ENCODE results near the gene PDE3A.

The PDE3A gene

DNA sequence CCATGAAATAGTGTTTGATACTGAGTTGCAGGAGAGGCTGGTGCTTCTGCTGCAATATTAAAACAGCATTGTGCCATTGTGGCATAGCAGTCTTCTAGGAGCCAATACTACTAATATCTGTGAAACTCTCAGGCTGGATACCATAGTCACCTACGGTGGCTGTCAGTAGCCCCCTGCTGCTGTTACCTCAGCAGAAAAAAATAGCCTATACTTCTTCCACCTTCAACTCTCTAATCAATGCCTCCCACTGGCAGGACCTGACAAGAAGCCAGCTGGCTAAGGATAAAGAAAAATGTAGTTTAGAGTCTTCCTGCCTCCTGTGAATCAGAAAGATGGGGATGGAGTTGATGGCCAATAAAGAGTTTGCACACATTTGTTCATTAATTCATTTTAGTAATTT is 91.6 kb downstream of the PDE3A start:
- Histone ChIP-seq H3K9me3 (ENCODE audit: control insufficient read depth, insufficient read depth, low read length) (no peaks in the 10 kb centered on the region), H3K79me2 (ENCODE audit: control insufficient read depth, low read length) (no peaks in the 10 kb centered on the region), H3K27ac (ENCODE audit: low read depth, low read length) (no peak overlapping the region), H3F3A (ENCODE audit: control insufficient read depth, insufficient read depth) (no peaks in the 10 kb centered on the region), H3K36me3 (ENCODE audit: control insufficient read depth, low read length) (no peaks in the 10 kb centered on the region), H3K4me2 (ENCODE audit: low read length) (no peak overlapping the region), H4K20me1 (ENCODE audit: control insufficient read depth, insufficient read depth, low read depth, low read length) (no peaks in the 10 kb centered on the region), H3K4me3 (ENCODE audit: low read length) (no peak overlapping the region), H3K27me3 (ENCODE audit: control insufficient read depth, low read length) (no peaks in the 10 kb centered on the region), H3K9me2 (replicated peaks; ENCODE audit: control insufficient read depth, low read length) (no peaks in the 10 kb centered on the region), H3K4me1 (ENCODE audit: control insufficient read depth, low read length) (no peaks in the 10 kb centered on the region)
- TF ChIP-seq, protein P1, sequence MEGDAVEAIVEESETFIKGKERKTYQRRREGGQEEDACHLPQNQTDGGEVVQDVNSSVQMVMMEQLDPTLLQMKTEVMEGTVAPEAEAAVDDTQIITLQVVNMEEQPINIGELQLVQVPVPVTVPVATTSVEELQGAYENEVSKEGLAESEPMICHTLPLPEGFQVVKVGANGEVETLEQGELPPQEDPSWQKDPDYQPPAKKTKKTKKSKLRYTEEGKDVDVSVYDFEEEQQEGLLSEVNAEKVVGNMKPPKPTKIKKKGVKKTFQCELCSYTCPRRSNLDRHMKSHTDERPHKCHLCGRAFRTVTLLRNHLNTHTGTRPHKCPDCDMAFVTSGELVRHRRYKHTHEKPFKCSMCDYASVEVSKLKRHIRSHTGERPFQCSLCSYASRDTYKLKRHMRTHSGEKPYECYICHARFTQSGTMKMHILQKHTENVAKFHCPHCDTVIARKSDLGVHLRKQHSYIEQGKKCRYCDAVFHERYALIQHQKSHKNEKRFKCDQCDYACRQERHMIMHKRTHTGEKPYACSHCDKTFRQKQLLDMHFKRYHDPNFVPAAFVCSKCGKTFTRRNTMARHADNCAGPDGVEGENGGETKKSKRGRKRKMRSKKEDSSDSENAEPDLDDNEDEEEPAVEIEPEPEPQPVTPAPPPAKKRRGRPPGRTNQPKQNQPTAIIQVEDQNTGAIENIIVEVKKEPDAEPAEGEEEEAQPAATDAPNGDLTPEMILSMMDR (IDR thresholded peaks at IDR 0.05; ENCODE audit: low read depth, low read length, poor library complexity, severe bottlenecking), result no peak
- no peak for TF ChIP-seq EZH2phosphoT487 (IDR thresholded peaks at IDR 0.05; ENCODE audit: borderline replicate concordance, low read length)

- no peak for TF ChIP-seq EZH2phosphoT487 (IDR thresholded peaks at IDR 0.05; ENCODE audit: borderline replicate concordance, low read length)
- H3K79me2 ChIP-seq (ENCODE audit: control insufficient read depth, low read length), result no peaks in the 10 kb centered on the region
- no peak overlapping the region for H3K4me3 ChIP-seq (ENCODE audit: low read length)
- no peak overlapping the region for H3K27ac ChIP-seq (ENCODE audit: low read depth, low read length)
- H4K20me1 ChIP-seq (ENCODE audit: control insufficient read depth, insufficient read depth, low read depth, low read length), result no peaks in the 10 kb centered on the region
- no peak overlapping the region for H3K4me2 ChIP-seq (ENCODE audit: low read length)
- H3K27me3 ChIP-seq (ENCODE audit: control insufficient read depth, low read length), result no peaks in the 10 kb centered on the region
- H3K9me3 ChIP-seq (ENCODE audit: control insufficient read depth, insufficient read depth, low read length), result no peaks in the 10 kb centered on the region
- H3K36me3 ChIP-seq (ENCODE audit: control insufficient read depth, low read length), result no peaks in the 10 kb centered on the region
- H3K9me2 ChIP-seq (replicated peaks; ENCODE audit: control insufficient read depth, low read length), result no peaks in the 10 kb centered on the region
- H3K4me1 ChIP-seq (ENCODE audit: control insufficient read depth, low read length), result no peaks in the 10 kb centered on the region
- H3F3A ChIP-seq (ENCODE audit: control insufficient read depth, insufficient read depth), result no peaks in the 10 kb centered on the region
These were observed 92.6 kb downstream of the PDE3A start for GRCh38 chr12:20460956-20461355.

DNA sequence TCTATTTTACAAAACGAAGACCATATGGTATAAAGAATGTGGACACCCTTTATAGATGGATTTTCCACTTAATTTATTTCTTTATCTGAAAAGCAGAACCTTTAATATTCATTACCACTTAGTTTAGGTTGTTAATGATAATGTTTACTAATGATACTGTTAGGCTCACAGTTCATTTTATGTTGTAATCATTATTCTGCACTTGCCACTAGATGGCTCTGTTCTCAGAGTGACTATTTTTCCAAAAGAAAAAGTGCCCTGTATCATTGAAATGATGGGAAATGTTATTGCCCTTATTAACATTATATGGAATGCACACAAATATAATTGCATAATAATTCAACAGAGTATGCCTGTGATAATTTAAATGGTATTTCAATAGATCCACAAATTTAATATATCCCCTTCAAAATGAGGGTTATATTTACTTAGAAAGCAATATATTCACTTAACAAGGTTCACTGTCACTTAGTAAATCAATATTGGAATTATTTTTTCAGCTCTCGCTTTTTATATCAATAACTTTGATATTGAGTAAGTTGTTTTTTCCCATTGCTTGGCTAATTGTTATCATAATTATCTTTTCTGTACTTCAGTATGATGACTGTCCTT is 95.7 kb downstream of the PDE3A start:
- no peaks in the 10 kb centered on the region for H3K4me1 ChIP-seq (ENCODE audit: control insufficient read depth, low read length)
- no peaks in the 10 kb centered on the region for H3K36me3 ChIP-seq (ENCODE audit: control insufficient read depth, low read length)
- H3K27me3 ChIP-seq (ENCODE audit: control insufficient read depth, low read length), result no peaks in the 10 kb centered on the region
- H4K20me1 ChIP-seq (ENCODE audit: control insufficient read depth, insufficient read depth, low read depth, low read length), result no peaks in the 10 kb centered on the region
- H3K4me2 ChIP-seq (ENCODE audit: low read length), result no peak overlapping the region
- H3F3A ChIP-seq (ENCODE audit: control insufficient read depth, insufficient read depth), result no peaks in the 10 kb centered on the region
- no peaks in the 10 kb centered on the region for H3K9me3 ChIP-seq (ENCODE audit: control insufficient read depth, insufficient read depth, low read length)
- no peak overlapping the region for H3K27ac ChIP-seq (ENCODE audit: low read depth, low read length)
- no peak overlapping the region for H3K4me3 ChIP-seq (ENCODE audit: low read length)
- no peaks in the 10 kb centered on the region for H3K9me2 ChIP-seq (replicated peaks; ENCODE audit: control insufficient read depth, low read length)
- TF ChIP-seq, protein P1 (IDR thresholded peaks at IDR 0.05; ENCODE audit: low read depth, low read length, poor library complexity, severe bottlenecking), result peak; percentile 80
- TF ChIP-seq EZH2phosphoT487 (IDR thresholded peaks at IDR 0.05; ENCODE audit: borderline replicate concordance, low read length), result no peak
- no peaks in the 10 kb centered on the region for H3K79me2 ChIP-seq (ENCODE audit: control insufficient read depth, low read length)

- Histone ChIP-seq H3F3A (ENCODE audit: control insufficient read depth, insufficient read depth) (no peaks in the 10 kb centered on the region), H3K79me2 (ENCODE audit: control insufficient read depth, low read length) (no peaks in the 10 kb centered on the region), H3K9me2 (replicated peaks; ENCODE audit: control insufficient read depth, low read length) (no peaks in the 10 kb centered on the region), H3K36me3 (ENCODE audit: control insufficient read depth, low read length) (no peaks in the 10 kb centered on the region), H3K27me3 (ENCODE audit: control insufficient read depth, low read length) (no peaks in the 10 kb centered on the region), H3K4me3 (ENCODE audit: low read length) (no peak overlapping the region), H3K9me3 (ENCODE audit: control insufficient read depth, insufficient read depth, low read length) (no peaks in the 10 kb centered on the region), H3K4me2 (ENCODE audit: low read length) (no peak overlapping the region), H3K27ac (ENCODE audit: low read depth, low read length) (no peak overlapping the region), H3K4me1 (ENCODE audit: control insufficient read depth, low read length) (no peaks in the 10 kb centered on the region), H4K20me1 (ENCODE audit: control insufficient read depth, insufficient read depth, low read depth, low read length) (no peaks in the 10 kb centered on the region)
- TF ChIP-seq EZH2phosphoT487 (IDR thresholded peaks at IDR 0.05; ENCODE audit: borderline replicate concordance, low read length), result no peak
- TF ChIP-seq, protein P1 (IDR thresholded peaks at IDR 0.05; ENCODE audit: low read depth, low read length, poor library complexity, severe bottlenecking), result no peak
These were observed 101.0 kb downstream of the PDE3A start for GRCh38 chr12:20469300-20469699.

All from DOHH2 (cell line).